ENCODE data around the gene NRIP2. TPM values are rescaled to one million over a fixed set of nuclear protein-coding genes. Genes with fewer than 3 reads are reported as not detected.

NRIP2 gene
- total and polyA plus RNA-seq, 2 donors (not counting 1 experiment from before 2014, with no cell fraction given): 0.08 to 0.17 TPM

- Histone ChIP-seq H3K27ac (ENCODE audit: insufficient read depth, low read length) (peak overlapping the region; percentile 1), H3K27me3 (ENCODE audit: control insufficient read depth, insufficient read depth, low read length) (no peaks in the 10 kb centered on the region), H3K36me3 (ENCODE audit: control insufficient read depth, insufficient read depth, low read length) (no peaks in the 10 kb centered on the region), H3K4me2 (ENCODE audit: extremely low read depth, insufficient read depth, low read length) (no peak overlapping the region), H3K4me1 (ENCODE audit: control insufficient read depth, extremely low read depth, insufficient read depth, low read length) (peaks cover 15% of the 10 kb centered on the region), H4K20me1 (ENCODE audit: control insufficient read depth, extremely low read depth, insufficient read depth, low read length) (no peaks in the 10 kb centered on the region), H3K79me2 (ENCODE audit: control insufficient read depth, insufficient read depth, low read length) (no peaks in the 10 kb centered on the region), H3K9ac (ENCODE audit: insufficient read depth, low read length) (no peak overlapping the region), H3K4me3 (replicated peaks in 1 of 4; ENCODE audit: control extremely low read depth in 1 of 4, insufficient read depth in 1 of 4, low read depth in 3 of 4, low read length in 4 of 4) (no peak overlapping the region), H2AFZ (ENCODE audit: low read length) (peak overlapping the region; percentile 88), H3K9me3 (ENCODE audit: control insufficient read depth, insufficient read depth, low read depth, low read length) (no peaks in the 10 kb centered on the region)
- DNase-seq (ENCODE audit: low read depth in 2 of 2): peak in 1 of 2 donors; percentile 67
- TF ChIP-seq EZH2 (IDR thresholded peaks at IDR 0.05; ENCODE audit: low read length, missing control alignments): no peak
- no peak for TF ChIP-seq CTCF (conservative IDR thresholded peaks at IDR 0.05 in 1 of 2, IDR thresholded peaks at IDR 0.05 in 1 of 2; ENCODE audit: low read depth in 1 of 2, low read length in 2 of 2)
Measured at GRCh38 chr12:2844786-2845185, 10.0 kb upstream of the NRIP2 start.

GRCh38 chr12:2842948-2843347 is 8.1 kb upstream of the NRIP2 start:
- H2AFZ ChIP-seq (ENCODE audit: low read length): no peak overlapping the region
- H3K4me2 ChIP-seq (ENCODE audit: extremely low read depth, insufficient read depth, low read length): no peak overlapping the region
- no peaks in the 10 kb centered on the region for H3K27me3 ChIP-seq (ENCODE audit: control insufficient read depth, insufficient read depth, low read length)
- H3K79me2 ChIP-seq (ENCODE audit: control insufficient read depth, insufficient read depth, low read length): no peaks in the 10 kb centered on the region
- no peak for DNase-seq (ENCODE audit: low read depth in 2 of 2)
- no peak overlapping the region for H3K9ac ChIP-seq (ENCODE audit: insufficient read depth, low read length)
- H3K27ac ChIP-seq (ENCODE audit: insufficient read depth, low read length): no peak overlapping the region
- H3K4me3 ChIP-seq (replicated peaks in 1 of 4; ENCODE audit: control extremely low read depth in 1 of 4, insufficient read depth in 1 of 4, low read depth in 3 of 4, low read length in 4 of 4): no peak overlapping the region
- no peaks in the 10 kb centered on the region for H3K36me3 ChIP-seq (ENCODE audit: control insufficient read depth, insufficient read depth, low read length)
- H4K20me1 ChIP-seq (ENCODE audit: control insufficient read depth, extremely low read depth, insufficient read depth, low read length): no peaks in the 10 kb centered on the region
- TF ChIP-seq EZH2 (IDR thresholded peaks at IDR 0.05; ENCODE audit: low read length, missing control alignments) (no peak), CTCF (conservative IDR thresholded peaks at IDR 0.05 in 1 of 2, IDR thresholded peaks at IDR 0.05 in 1 of 2; ENCODE audit: low read depth in 1 of 2, low read length in 2 of 2) (no peak)
- no peaks in the 10 kb centered on the region for H3K9me3 ChIP-seq (ENCODE audit: control insufficient read depth, insufficient read depth, low read depth, low read length)
- peaks cover 12% of the 10 kb centered on the region for H3K4me1 ChIP-seq (ENCODE audit: control insufficient read depth, extremely low read depth, insufficient read depth, low read length)

GRCh38 chr12:2841056-2841650 is 6.3 kb upstream of the NRIP2 start:
- Histone ChIP-seq H3K9ac (ENCODE audit: insufficient read depth, low read length) (no peak overlapping the region), H3K4me2 (ENCODE audit: extremely low read depth, insufficient read depth, low read length) (no peak overlapping the region), H3K79me2 (ENCODE audit: control insufficient read depth, insufficient read depth, low read length) (no peaks in the 10 kb centered on the region), H3K9me3 (ENCODE audit: control insufficient read depth, insufficient read depth, low read depth, low read length) (no peaks in the 10 kb centered on the region), H2AFZ (ENCODE audit: low read length) (no peak overlapping the region), H3K27me3 (ENCODE audit: control insufficient read depth, insufficient read depth, low read length) (no peaks in the 10 kb centered on the region), H3K4me1 (ENCODE audit: control insufficient read depth, extremely low read depth, insufficient read depth, low read length) (peaks cover 12% of the 10 kb centered on the region), H4K20me1 (ENCODE audit: control insufficient read depth, extremely low read depth, insufficient read depth, low read length) (no peaks in the 10 kb centered on the region), H3K4me3 (replicated peaks in 1 of 4; ENCODE audit: control extremely low read depth in 1 of 4, insufficient read depth in 1 of 4, low read depth in 3 of 4, low read length in 4 of 4) (no peak overlapping the region), H3K36me3 (ENCODE audit: control insufficient read depth, insufficient read depth, low read length) (no peaks in the 10 kb centered on the region), H3K27ac (ENCODE audit: insufficient read depth, low read length) (no peak overlapping the region)
- TF ChIP-seq CTCF (conservative IDR thresholded peaks at IDR 0.05 in 1 of 2, IDR thresholded peaks at IDR 0.05 in 1 of 2; ENCODE audit: low read depth in 1 of 2, low read length in 2 of 2) (no peak), EZH2 (IDR thresholded peaks at IDR 0.05; ENCODE audit: low read length, missing control alignments) (no peak)
- DNase-seq (ENCODE audit: low read depth in 2 of 2): peak in 1 of 2 donors; percentile 20

All from fibroblast of lung (primary cell).